Activated naive CD8-positive, alpha-beta T cell treated with anti-CD3 and anti-CD28 coated beads, Interleukin-2, amount 10 ng/mL, durations not matched to agents 7 days and 5 days (primary cell): Measurements from ENCODE around the gene GPR107. TPM values are rescaled to one million over a fixed set of nuclear protein-coding genes. Genes with fewer than 3 reads are reported as not detected.
"Not testable (repeated sequence)": the region's sequence is repeated elsewhere in the genome, so short reads cannot be mapped to it uniquely, and the experiment has no call there.

Experiments
- ATAC-seq: fragments of 150-1000 bp; cut with Tn5 transposase; one replicate; pipeline ENCODE4 v1.10.0; 2021; ENCODE audit warnings: low read depth, moderate library complexity
- POLR2A ChIA-PET: fragments of 350-600 bp; sonication (Branson Sonifier 250); formaldehyde crosslinking; loops from one replicate; lab custom pipeline; 2021; ENCODE audit warnings: antibody characterized with exemption; lab: Charles Lee
- DNase-seq: peaks from one replicate; pipeline ENCODE4 v3.0.0; 2021
- H3K27ac Mint-ChIP-seq: one replicate; pipeline ENCODE4 v1.8.0; 2022; ENCODE audit warnings: mild to moderate bottlenecking, mixed read lengths
- H3K27me3 Mint-ChIP-seq: one replicate; pipeline ENCODE4 v1.8.0; 2022; ENCODE audit warnings: mild to moderate bottlenecking, moderate library complexity, mixed read lengths
- H3K36me3 Mint-ChIP-seq: one replicate; pipeline ENCODE4 v1.8.0; 2021; ENCODE audit warnings: mild to moderate bottlenecking, mixed read lengths
- H3K4me1 Mint-ChIP-seq: one replicate; pipeline ENCODE4 v1.8.0; 2021; ENCODE audit warnings: mixed read lengths
- H3K4me3 Mint-ChIP-seq: one replicate; pipeline ENCODE4 v1.8.0; 2022; ENCODE audit warnings: mild to moderate bottlenecking, moderate library complexity, mixed read lengths
- H3K9me3 Mint-ChIP-seq: one replicate; pipeline ENCODE4 v1.8.0; 2021; ENCODE audit warnings: mixed read lengths
- total RNA-seq, 2 experiments: library from RNA; stranded (reverse); gene quantifications; one replicate each; pipeline ENCODE4 v1.2.3, GENCODE V29; 2021

GPR107 gene
- total RNA-seq, 2 experiments from 2014 or later: 23.2 to 25.1 TPM

DNA sequence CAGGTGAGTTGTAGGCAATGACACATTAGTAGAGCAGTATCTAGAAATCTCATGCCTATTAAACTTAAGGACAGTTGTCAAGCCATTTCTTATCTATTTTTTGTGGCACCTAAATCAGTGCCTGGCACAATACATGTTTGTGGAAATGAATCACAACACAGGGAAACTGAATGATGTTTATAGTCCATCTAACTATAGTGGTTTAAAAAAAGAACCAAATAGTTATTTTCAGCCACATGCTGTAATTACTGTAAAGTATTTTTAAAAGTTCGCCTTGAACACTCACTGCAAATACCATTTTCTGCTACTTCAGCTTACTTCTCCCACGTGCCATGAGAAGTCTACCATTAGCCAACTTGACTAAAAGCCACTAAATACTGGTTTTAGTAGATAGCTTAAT is 32.6 kb upstream of the GPR107 start:
- POLR2A ChIA-PET: interaction anchor here (0.6 kb wide), 1 partner anchor 1057 kb away, joined by 4 read pairs; no protein-coding TSS in a partner anchor
- no peak overlapping the region for H3K27ac Mint-ChIP-seq
- no peaks in the 10 kb centered on the region for H3K27me3 Mint-ChIP-seq
- no peaks in the 10 kb centered on the region for H3K9me3 Mint-ChIP-seq
- peaks cover 29% of the 10 kb centered on the region for H3K4me1 Mint-ChIP-seq
- DNase-seq (no peak), ATAC-seq (no peak)
- H3K36me3 Mint-ChIP-seq: peaks cover 34% of the 10 kb centered on the region
- H3K4me3 Mint-ChIP-seq: no peak overlapping the region

DNA sequence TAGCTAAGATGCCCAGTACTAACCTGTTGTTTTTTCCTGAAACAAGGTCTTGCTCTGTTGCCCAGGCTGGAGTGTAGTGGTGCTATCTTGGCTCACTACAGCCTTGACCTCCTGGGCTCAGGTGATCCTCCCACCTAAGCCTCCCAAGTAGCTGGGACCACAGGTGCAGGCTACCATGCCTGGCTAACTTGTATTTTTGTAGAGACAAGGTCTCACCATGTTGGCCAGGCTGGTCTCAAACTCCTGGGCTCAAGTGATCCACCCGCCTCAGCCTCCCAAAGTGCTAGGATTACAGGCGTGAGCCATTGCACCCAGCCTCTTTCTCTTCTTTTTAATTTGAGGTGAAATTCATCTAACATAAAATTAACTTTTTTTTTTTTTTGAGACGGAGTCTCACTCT is 31.9 kb upstream of the GPR107 start:
- H3K9me3 Mint-ChIP-seq, ATAC-seq, DNase-seq, H3K27me3 Mint-ChIP-seq, H3K4me3 Mint-ChIP-seq, H3K27ac Mint-ChIP-seq: not testable (repeated sequence)
- Mint-ChIP-seq H3K36me3 (peaks cover 27% of the 10 kb centered on the region), H3K4me1 (peaks cover 33% of the 10 kb centered on the region)
- POLR2A ChIA-PET: interaction anchor here (1.2 kb wide), 1 partner anchor 13 kb away, joined by 3 read pairs; no protein-coding TSS in a partner anchor

DNA sequence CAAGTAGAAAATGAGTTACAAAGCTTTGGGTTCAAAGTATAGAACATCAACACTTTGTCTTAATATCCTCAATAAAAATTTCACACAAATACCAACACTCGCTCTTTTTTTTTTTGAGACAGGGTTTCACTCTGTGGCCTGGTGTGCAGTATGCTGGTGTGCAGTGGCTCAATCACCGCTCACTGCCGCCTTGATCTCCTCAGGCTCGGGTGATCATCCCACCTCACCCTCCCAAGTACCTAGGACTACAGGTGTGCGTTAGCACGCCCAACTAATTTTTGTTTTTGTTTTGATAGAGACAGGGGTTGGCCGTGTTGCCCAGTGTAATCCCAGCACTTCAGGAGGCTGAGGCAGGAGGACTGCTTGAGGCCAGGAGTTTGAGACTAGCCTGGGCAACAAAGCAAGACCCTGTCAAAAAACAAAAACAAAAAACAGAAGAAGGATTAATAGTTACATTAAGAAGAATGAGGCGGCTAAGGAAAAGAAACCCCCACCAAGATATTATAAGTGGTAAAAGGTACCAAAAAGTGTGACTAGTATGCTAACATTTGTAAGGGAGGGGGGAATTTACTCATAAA is 31.1 kb upstream of the GPR107 start:
- H3K9me3 Mint-ChIP-seq: no peaks in the 10 kb centered on the region
- H3K4me1 Mint-ChIP-seq: peaks cover 38% of the 10 kb centered on the region
- POLR2A ChIA-PET: interaction anchor here (1.2 kb wide), 1 partner anchor 12 kb away, joined by 3 read pairs; no protein-coding TSS in a partner anchor
- no peak for DNase-seq
- peaks cover 21% of the 10 kb centered on the region for H3K36me3 Mint-ChIP-seq
- H3K4me3 Mint-ChIP-seq: no peak overlapping the region
- ATAC-seq: no peak
- no peak overlapping the region for H3K27ac Mint-ChIP-seq
- H3K27me3 Mint-ChIP-seq: no peaks in the 10 kb centered on the region

DNA sequence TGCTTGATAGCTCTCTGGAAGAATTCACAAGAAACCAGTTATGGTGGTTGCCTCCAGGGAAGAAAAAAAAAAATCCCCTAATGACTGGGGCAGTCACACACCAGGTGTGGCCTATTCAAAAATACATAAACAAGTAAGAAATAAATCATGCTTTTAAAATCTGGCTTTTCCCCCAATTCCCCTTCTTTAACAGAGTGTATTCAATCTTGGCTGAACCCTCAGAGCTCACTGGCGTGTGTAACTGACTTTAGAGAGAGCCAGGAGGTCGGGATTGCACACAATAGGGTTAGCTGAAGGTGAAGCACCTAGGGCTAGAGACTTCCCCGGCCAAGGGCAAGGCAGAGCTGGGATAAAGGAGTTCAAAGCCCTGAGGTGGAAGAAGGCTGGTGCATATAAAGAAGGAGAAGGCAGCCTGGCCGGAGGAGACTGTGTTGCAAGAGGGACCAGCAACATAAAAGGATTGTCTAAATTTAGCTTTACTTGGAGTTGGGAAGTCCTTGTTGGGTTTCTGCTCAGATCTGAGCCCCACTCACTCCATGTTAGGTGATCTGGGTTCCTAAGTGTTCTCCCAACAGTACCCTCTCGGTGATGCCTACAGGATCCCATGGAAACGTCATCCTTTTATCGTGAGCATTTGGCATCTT is 30.4 kb upstream of the GPR107 start:
- Mint-ChIP-seq H3K4me1 (peaks cover 45% of the 10 kb centered on the region), H3K27me3 (no peaks in the 10 kb centered on the region), H3K36me3 (peaks cover 24% of the 10 kb centered on the region), H3K4me3 (no peak overlapping the region), H3K27ac (peak overlapping the region; percentile 53), H3K9me3 (no peaks in the 10 kb centered on the region)
- DNase-seq: no peak
- no peak for ATAC-seq
- POLR2A ChIA-PET: no interaction called here

DNA sequence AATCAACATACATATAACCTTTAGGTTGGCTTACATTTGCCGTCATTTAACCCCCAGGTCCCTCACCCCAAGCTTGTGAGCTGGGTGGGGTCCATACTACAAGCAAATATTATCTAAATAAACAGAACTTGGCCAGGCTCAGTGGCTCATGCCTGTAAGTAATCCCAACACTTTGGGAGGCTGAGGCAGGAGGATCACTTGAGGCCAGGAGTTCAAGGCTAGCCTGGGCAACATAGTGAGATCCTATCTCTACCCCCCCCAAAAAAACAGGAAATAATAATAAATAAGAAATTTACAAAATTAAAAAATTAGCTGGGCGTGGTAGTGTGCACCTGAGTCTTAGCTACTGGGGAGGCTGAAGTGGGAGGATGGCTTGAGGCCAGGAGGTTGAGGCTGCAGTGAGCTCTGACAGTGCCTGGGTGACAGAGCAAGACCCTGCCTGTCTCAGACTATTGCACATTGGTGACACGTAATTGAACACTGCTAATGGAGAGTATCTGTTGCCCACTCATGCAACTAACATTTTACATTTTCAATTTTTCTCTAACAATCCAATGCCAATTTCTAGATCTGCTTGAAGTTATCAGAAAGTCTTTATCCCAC is 29.6 kb upstream of the GPR107 start:
- no peak overlapping the region for H3K4me3 Mint-ChIP-seq
- DNase-seq (no peak), ATAC-seq (no peak)
- H3K27me3 Mint-ChIP-seq: no peaks in the 10 kb centered on the region
- peaks cover 52% of the 10 kb centered on the region for H3K4me1 Mint-ChIP-seq
- peaks cover 30% of the 10 kb centered on the region for H3K36me3 Mint-ChIP-seq
- H3K9me3 Mint-ChIP-seq: no peaks in the 10 kb centered on the region
- peak overlapping the region; percentile 52 for H3K27ac Mint-ChIP-seq
- POLR2A ChIA-PET: no interaction called here

DNA sequence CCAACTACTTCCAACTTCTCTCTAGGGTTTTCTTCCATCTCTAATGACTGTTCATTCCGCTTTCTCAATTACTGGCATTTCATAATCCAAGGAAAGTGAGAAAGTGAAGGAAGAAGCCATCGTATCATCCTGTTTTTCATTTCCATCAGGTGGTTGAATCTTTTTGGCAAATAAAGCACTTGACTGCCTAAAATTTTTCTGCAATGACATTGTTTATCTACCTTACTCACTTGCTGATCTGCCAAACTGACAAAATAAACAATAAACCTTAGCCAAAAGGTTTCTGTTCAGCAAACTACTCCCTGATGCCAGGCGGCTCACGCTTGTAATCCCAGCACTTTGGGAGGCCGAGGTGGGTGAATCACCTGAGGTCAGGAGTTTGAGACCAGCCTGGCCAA is 29.1 kb upstream of the GPR107 start:
- Mint-ChIP-seq H3K27ac (no peak overlapping the region), H3K9me3 (no peaks in the 10 kb centered on the region), H3K4me1 (peaks cover 53% of the 10 kb centered on the region), H3K36me3 (peaks cover 26% of the 10 kb centered on the region), H3K27me3 (no peaks in the 10 kb centered on the region), H3K4me3 (no peak overlapping the region)
- ATAC-seq: no peak
- POLR2A ChIA-PET: no interaction called here
- no peak for DNase-seq

DNA sequence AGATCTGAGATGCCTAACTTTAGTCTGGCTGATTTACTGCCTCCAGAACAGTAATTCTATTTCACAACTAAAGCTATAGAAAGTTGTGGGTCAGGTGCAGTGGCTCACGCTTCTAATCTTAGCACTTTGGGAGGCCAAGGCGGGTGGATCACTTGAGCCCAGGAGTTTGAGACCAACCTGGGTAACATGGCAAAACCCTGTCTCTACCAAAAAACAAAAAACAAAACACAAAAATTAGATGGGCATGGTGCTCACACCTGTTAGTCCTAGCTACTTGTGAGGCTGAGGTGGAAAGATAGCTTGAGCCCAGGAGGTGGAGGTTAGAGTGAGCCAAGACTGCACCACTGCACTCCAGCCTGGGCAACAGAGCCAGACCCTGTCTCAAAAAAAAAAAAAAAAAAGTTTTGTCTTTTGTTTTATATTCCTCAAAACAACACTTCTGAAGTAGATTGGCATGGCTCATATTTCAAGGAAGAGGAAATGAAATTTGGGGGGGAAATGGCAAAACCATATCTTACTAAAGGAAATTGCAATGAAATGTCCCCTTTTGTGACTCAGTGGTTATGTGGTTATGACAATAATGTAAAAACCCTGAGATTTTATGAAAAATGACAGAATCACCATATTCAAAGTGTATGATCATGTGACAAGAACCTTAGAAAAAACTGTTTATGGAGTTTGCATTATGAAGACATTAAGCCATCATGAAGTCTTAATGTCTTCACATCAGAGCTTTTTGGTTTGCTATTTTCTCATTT is 26.9 kb upstream of the GPR107 start:
- POLR2A ChIA-PET: interaction anchor here (0.5 to 2.3 kb wide), 3 partner anchors 16 to 138 kb away, joined by 3 to 10 read pairs (median 4); partner anchors contain the start of gene FNBP1

DNA sequence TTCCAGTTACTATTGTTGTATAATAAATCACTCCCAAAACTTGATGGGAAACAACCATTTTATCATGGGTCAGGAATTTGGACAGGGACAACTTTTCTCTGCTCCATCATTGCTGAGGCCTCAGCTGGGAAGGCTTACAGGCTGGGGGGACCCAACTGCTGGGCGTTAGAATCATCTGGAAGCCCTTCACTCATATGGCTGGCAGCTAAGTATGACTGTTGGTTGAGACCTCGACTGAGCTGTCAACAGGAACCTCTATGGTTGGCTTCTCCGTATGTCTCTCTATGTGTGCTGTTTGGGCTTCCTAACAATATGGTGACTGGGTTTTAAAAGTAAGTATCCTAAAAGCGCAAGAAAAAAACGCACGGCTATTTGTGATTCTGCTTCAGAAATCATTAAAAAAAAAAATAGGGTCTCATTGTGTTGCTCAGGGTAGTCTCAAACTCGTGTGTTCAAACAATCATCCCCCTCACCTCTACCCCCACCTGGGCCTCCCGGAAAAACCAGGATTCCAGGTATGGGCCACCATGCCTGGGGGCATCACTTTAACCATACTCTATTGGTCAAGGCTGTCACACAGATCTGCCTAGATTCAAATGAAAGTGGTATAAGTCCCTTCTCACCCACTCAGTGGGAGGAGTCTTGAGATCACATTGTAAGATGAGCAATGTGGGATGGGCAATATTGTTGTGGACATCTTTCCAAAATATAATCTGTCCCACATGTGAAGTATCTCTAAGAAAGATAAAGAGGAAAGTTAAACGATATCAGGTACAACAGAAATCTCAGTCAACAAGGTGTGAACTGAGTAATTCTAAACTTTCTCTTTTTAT is 26.0 kb upstream of the GPR107 start:
- H3K27ac Mint-ChIP-seq: peak overlapping the region; percentile 40
- peaks cover 24% of the 10 kb centered on the region for H3K36me3 Mint-ChIP-seq
- POLR2A ChIA-PET: interaction anchor here (1.1 to 2.3 kb wide), 4 partner anchors 12 to 139 kb away, joined by 3 to 13 read pairs (median 9); partner anchors contain the start of genes FNBP1 and GPR107

More for the DNA sequence above, 26.9 kb upstream of the GPR107 start:
- H3K36me3 Mint-ChIP-seq: peaks cover 21% of the 10 kb centered on the region
- H3K4me1 Mint-ChIP-seq: peaks cover 67% of the 10 kb centered on the region
- no peaks in the 10 kb centered on the region for H3K27me3 Mint-ChIP-seq
- peak overlapping the region; percentile 56 for H3K4me3 Mint-ChIP-seq
- H3K9me3 Mint-ChIP-seq: no peaks in the 10 kb centered on the region
- no peak for DNase-seq
- peak overlapping the region; percentile 55 for H3K27ac Mint-ChIP-seq
- ATAC-seq: no peak

DNA sequence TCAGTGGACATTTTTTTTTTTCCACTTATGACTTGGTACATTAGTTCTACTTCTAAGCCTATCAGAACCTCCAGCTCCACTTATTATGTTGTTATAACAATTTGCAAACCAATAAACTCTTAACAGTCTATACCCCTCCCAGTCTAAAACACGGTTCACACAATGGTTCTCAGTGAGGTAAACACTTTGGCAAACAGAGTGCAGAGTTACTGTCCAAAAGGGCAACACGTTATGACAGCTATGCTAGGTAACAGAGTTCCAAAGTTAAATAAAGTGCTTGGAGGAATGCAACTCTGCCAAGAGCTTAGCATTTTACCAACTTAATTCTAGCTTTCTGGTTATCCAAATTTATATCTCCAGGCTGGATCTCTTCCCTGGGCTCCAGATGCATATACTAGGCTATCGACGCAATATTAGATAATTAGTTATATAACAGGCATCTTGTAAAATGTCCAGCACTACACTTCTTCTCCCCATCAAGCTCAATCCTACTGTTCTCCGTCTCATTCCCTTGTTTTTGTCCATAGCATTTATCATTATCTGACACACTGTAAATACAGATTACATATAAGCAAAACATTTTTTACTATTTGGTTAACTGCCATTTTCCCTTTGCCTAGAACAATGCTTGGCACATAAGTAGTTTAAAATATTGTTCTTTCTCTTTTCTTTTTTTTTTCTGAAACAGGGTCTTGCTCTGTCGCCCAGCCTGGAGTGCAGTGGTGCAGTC is 25.0 kb upstream of the GPR107 start:
- ATAC-seq: no peak
- Mint-ChIP-seq H3K36me3 (peaks cover 24% of the 10 kb centered on the region), H3K4me3 (peak overlapping the region; percentile 47), H3K9me3 (no peaks in the 10 kb centered on the region), H3K4me1 (peaks cover 71% of the 10 kb centered on the region), H3K27me3 (no peaks in the 10 kb centered on the region), H3K27ac (peak overlapping the region; percentile 71)
- no peak for DNase-seq
- POLR2A ChIA-PET: interaction anchor here (0.9 to 2.3 kb wide), 7 partner anchors 11 to 143 kb away, joined by 3 to 13 read pairs (median 5); partner anchors contain the start of genes FNBP1 and GPR107

More for the DNA sequence above, 26.0 kb upstream of the GPR107 start:
- ATAC-seq: no peak
- no peak for DNase-seq
- Mint-ChIP-seq H3K4me3 (peak overlapping the region; percentile 31), H3K27me3 (no peaks in the 10 kb centered on the region), H3K4me1 (peaks cover 69% of the 10 kb centered on the region), H3K9me3 (no peaks in the 10 kb centered on the region)

DNA sequence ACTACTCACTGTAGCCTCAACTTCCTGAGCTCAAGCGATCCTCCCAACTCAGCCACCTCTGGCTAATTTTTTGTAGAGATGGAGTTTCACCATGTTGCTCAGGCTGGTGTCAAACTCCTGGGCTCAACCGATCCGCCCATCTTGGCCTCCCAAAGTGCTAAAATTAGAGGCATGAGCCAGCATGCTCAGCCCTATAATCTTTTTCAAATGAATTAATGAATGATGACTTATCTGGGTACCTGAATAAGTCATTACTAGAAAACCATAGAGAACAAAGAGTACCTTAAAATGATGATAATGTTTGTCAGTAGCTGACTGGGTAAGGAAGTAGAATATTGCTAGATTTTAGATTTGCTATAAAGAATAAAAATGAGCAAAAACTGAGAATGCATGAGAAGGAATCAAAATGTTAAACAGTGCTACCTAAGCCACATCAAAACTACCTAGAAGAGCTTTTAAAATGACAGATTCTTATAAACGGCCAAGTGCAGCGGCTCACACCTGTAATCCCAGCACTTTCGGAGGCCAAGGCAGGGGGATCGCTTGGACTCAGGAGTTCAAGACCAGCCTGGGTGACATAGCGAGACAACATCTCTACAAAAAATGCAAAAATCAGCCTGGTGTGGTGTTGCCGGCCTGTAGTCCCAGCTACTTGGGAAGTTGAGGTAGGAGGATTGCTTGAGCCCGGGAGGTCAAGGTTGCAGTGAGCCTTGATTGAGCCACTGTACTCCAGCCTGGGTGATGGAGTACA is 24.3 kb upstream of the GPR107 start:
- POLR2A ChIA-PET: interaction anchor here (0.9 to 2.1 kb wide), 8 partner anchors 10 to 144 kb away, joined by 3 to 13 read pairs (median 4); partner anchors contain the start of gene GPR107
- Mint-ChIP-seq H3K9me3 (no peaks in the 10 kb centered on the region), H3K4me3 (peak overlapping the region; percentile 47), H3K4me1 (peaks cover 70% of the 10 kb centered on the region), H3K27ac (peak overlapping the region; percentile 71), H3K27me3 (no peaks in the 10 kb centered on the region), H3K36me3 (peaks cover 25% of the 10 kb centered on the region)
- no peak for DNase-seq
- ATAC-seq: peak; percentile 16

DNA sequence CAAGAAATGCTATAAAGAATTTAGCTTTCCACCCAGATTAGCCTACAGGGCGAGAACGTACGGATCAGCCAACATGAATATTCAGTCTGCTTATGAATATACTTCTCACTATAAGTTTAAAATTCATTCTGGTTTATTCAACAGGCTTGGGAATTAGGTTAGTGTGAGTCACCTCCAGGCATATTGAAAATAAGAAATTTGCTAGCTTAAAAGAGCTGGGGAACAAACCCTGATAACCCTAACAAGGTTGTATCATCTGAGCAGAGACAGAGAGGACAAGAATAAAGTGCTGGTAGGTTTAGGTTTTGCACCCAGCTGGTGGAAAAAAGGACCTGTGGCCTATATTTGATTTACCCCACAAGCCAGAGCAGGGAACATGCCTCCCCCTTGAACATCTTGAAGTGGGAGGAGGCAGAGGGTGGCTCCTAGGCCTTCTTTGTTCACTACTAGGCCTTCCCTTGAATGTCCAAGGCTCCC is 23.0 kb upstream of the GPR107 start:
- Mint-ChIP-seq H3K27ac (peak overlapping the region; percentile 78), H3K36me3 (peaks cover 31% of the 10 kb centered on the region), H3K4me3 (peak overlapping the region; percentile 33), H3K4me1 (peaks cover 77% of the 10 kb centered on the region), H3K9me3 (no peaks in the 10 kb centered on the region), H3K27me3 (no peaks in the 10 kb centered on the region)
- POLR2A ChIA-PET: interaction anchor here (0.6 to 1.5 kb wide), 6 partner anchors 8 to 158 kb away, joined by 3 to 10 read pairs (median 4); partner anchors contain the start of gene FNBP1
- peak; percentile 19 for ATAC-seq
- no peak for DNase-seq
